NCI-H1436 treated with DMSO at 0.1 percent for 48 hours (cell line): ENCODE data around the gene MAP3K13.

ENCODE experiments used
- DNase-seq: peaks from one replicate; lab custom pipeline; 2025; lab: John Stamatoyannopoulos, UW

Gene MAP3K13

DNA sequence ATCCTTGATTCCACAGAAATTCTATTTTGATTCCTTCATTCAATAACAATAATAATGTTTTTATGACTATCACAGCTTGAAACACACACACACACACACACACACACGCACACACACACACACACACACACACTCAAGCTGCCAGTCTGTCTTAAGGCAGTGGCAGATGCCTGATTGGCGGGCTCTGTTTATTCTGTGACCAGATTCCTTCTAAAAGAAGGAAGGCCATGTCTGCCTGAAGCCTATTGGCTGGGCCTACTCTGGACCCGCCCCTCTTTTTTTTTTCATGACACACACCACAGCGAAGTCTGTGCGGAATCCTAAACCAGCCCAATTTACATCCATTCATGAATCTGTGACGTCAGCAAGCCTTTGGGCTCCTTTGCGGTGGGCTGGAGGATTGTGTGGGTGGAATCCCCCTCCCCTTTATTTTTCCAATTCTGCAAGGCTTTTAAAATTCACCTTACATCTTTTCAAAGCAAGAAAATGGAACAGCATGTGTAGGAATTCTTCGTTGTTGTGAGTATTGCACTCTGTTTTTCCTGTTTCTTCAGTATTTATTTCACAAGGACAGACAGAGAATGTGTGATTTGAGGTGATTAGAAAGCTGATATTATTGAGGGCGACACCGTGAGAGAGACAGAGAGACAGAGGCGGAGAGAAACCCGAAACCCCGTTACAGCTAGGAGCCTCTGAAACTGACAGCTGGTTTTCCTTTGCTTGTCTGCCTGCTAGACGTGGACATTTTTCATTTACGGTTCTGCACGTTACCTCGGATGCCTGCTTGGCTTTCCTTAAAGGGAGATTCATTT is at the start of gene MAP3K13:
TSS of gene MAP3K13 (plus strand) at position 287 of the 812 bp plus-strand sequence. CDS start 65,446 bp downstream, outside the sequence.
- DNase-seq = peak; percentile 91

- no peak for DNase-seq
Observed at GRCh38 chr3:185313693-185314246, 49.2 kb upstream of the MAP3K13 start.

DNA sequence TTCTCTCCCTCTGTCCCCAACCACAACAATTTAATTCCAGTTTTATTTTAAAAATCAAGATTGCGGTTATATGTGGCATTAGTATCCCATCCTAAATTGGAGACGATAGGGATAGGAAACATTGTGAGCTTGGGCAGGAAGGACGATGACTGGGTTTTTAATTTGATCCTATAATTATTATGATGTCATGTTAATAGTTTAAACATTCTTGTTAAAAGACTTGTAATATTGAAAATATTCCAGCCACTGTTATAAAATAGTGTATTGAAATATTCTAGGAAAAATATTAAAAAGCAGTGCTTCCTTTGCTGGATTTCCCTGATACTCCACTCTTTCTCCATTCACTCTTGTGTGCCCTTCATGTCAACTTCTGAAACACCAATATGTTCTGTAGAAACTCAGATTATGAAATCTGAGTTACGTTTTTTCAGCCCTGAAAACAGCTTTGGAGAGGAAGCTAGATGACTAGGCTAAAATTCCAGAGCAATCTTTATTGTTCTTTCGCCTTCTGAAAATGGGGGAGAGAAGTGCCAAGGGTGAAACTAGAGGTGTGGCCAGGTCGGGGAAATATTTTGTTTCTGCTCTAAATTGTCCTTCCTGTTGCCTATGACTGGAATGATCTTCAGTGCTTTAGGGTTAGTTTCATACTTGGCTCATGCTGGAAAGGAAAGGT is 46.1 kb upstream of the MAP3K13 start:
- no peak for DNase-seq

GRCh38 chr3:185317674-185318073 is 45.3 kb upstream of the MAP3K13 start:
- DNase-seq = no peak

GRCh38 chr3:185318141-185318540 is 44.8 kb upstream of the MAP3K13 start:
- no peak for DNase-seq

- DNase-seq = no peak
Observed at GRCh38 chr3:185319801-185320200, 43.1 kb upstream of the MAP3K13 start.

DNA sequence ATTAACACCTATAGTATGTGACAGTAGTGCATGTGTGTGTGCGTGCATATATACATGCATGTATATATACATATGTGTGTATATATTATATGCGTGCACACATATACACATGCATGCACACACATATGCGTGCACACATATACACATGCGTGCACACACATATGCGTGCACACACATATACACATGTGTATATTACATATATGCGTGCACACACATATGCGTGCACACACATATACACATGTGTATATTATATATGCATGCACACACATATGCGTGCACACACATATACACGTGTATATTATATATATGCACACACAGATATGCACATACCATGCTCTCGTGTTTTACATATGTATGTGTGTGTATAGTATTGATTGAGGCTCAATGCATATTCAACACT is 42.0 kb upstream of the MAP3K13 start:
- no peak for DNase-seq

DNA sequence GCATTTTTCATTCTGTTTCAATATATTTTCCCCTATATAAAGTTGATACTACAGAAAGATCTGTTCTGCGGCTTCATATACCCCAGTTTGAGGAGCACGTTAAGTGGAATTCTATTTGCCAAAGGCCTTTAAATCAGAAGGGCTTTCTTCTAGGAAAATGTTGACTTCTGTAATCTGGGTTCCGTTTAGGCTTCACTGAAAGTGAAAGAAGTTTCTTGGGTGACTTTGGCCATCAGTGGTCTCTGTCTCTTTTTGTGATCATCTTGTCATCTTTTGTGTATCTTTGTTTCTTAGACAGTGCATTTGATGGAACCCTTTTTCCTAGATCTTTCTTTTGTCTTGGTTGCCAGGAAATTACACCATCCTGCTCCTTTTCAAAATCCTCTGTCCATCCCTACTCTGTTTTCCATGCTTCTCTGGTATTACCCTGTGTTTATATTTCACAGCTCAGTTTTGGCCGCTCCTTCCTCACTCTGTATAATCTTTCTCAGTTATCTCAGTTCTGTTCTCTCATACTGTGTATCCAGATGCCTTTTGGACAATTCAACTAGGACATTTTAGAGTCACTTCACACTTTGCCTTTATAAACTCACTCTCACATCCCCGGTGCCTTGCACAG is 40.7 kb upstream of the MAP3K13 start:
- no peak for DNase-seq

GRCh38 chr3:185325946-185326791 is 36.8 kb upstream of the MAP3K13 start:
- no peak for DNase-seq

- no peak for DNase-seq
Observed at GRCh38 chr3:185327062-185327461, 35.9 kb upstream of the MAP3K13 start.

GRCh38 chr3:185328324-185329004 is 34.5 kb upstream of the MAP3K13 start:
- no peak for DNase-seq

DNA sequence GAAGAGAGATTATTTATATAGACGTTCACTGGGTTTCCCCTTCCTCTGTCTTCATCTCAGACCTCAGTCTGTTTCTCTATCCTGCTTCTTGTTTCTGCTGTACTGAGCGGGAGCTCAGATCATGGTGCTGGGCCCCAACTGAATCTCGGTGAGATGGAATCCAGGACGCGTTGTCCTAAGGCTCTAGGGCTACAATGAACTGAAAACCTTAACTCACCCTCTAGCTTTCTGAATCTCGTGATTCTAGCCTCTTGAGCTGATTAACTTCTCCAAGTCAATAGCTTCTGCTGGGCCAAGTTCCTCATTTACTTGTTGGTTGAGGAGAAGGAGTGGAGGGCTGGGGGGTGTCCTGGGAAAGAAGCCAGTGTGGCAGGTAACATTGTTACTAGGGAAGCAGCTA is 32.7 kb upstream of the MAP3K13 start:
- DNase-seq = no peak

DNA sequence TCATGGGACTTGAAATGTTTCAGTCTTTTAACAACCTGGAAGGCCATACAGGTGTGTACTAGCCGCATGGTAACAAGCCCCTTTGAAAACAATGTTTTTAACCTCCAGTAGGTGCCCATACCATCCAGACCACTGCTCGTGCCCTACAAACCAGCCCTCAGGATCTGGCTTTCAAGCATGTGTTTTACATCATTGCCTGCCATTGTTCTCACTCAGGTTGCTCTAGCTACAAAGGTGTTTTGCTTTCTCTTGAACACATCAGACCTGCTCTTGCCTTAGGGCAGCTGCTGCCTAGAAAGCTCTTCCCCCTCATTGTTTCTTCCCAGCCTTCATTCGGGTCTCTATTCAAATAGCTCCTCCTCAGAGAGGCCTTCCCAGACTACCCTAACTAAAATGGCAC is 32.3 kb upstream of the MAP3K13 start:
- peak; percentile 72 for DNase-seq

DNA sequence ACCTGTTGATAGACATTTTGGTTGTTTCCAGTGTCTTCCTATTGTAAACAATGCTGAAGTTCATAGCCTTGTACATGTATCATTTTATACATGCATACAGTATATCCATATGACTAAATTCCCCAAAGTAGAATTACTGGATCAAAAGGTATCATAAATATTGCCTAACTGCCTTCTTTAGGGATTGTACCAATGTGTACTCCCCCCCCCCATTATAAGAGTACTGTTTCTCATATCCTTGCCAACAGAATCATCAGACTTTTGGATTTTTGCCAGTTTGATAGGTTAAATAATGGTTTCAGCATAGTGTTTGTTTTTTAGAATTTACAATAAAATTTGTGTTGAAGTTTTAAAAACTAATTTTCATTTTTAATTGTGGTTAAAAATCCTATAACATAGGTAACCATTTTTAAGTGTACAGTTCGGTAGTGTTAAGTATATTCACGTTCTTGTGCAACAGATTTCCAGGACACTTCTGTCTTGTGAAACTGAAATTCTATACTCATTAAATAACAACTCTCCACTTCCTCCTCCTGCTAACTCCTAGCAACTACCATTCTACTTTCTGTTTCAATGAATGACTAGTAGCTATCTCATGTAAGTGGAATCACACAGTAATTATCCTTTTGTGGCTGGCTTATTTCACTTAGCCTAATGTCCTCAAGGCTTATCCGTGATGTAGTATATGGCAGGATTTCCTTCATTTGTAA is 30.8 kb upstream of the MAP3K13 start:
- peak; percentile 95 for DNase-seq

- no peak for DNase-seq
Observed at GRCh38 chr3:185335799-185336198, 27.1 kb upstream of the MAP3K13 start.

DNA sequence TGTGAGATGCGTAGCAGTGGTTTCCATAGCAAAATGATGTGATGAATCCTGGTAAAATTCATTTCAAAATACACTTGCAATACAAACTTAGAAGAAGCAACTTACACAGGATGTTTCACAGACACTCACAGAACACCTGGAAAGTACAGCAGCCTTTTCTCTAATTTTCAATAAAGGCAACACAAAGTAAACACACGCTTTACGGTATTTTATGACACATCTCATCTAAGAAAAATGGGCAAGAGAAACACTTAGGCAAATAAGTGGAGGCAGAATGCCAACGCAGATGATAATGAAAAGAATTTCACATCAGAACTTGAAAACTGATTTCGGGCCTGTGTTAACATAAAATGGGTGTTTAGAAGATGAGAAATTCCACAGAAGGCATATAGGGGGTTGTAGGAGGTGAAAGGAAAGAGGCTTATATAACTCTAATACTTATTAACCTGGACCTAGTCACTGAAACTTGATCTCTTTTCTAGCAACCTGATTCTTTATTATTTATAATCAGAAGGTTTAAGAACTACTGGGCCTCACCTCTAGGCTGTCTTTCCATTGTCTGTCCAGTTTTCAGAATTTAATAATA is 25.6 kb upstream of the MAP3K13 start:
- no peak for DNase-seq

- DNase-seq = no peak
Observed at GRCh38 chr3:185339945-185340344, 23.0 kb upstream of the MAP3K13 start.

GRCh38 chr3:185340751-185341150 is 22.2 kb upstream of the MAP3K13 start:
- DNase-seq = no peak

DNA sequence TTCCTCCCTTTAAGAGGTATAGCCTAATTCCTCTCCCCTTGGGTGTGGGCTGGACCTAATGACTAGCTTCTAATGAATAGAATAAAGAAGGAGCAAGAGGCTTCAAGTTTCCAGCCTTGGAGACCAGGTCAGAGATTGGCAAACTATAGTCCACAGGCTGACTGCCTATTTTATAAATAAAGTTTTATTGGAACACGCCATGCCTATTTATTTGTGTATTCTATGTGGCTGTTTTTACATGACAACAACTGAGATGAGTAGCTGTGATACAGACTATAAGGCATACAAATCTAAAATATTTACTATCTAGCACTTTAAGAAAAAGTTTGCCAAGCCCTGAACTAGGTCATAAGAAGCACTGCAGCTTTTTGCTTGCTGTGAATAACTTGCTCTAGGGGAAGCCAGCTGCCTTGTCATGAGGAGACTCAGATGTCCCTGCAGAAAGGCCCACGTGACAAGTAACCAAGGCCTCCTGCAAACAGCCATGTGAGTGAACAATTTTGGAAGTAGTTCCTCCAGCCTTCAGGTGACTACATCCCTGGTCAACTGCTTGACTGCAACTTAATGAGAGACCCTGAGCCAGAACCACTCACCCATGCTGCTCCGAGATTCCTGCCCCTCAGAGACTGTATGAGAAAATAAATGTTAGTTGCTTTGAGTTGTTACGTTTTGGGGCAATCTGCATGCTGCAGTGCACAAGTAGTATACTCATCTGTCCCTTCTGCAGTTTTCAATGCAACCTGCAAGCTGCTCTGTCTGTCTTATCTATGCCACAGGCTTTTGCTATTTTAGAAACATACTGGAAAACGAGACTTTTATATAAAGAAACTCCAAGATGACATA is 21.1 kb upstream of the MAP3K13 start:
- DNase-seq = no peak
